ENCODE data around the gene RNU5D-1.
A peak's percentile ranks its signal among the peaks of the same experiment; 100 is the strongest.
"Not testable (repeated sequence)": the region's sequence is repeated elsewhere in the genome, so short reads cannot be mapped to it uniquely, and the experiment has no call there.

Gene RNU5D-1

DNA sequence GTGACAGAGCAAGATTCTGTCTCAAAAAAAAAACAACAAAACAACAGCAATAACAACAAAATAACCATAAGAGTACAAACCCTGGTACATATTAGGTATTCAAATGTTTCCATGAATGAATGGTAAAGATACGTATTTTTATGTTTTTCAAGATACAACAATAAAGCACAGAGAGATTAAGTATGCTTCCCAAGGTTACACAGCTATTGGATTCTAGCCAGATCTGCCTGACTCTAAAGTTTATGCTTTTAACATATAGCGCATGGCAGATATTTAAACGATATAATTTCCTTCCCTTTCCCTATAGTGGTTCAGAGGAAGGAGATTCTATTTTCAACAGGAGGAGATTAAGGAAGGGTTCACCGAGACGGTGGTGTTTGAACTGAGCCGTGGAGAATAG, 25.5 kb downstream of the RNU5D-1 start:
- H3K23ac ChIP-seq (ENCODE audit: low read length) = no peak overlapping the region
- no peak overlapping the region for H3K4ac ChIP-seq (ENCODE audit: low read depth, low read length)
- no peak overlapping the region for H3K9ac ChIP-seq (ENCODE audit: low read length)
- no peak overlapping the region for H2BK120ac ChIP-seq (ENCODE audit: insufficient read depth, low read length, poor library complexity)
- WGBS (ENCODE audit: extremely low coverage, insufficient coverage, insufficient read length) = 100% methylated on average over 2 of the region's 6 CpGs
- no peaks in the 10 kb centered on the region for H3K79me1 ChIP-seq (ENCODE audit: low read length)
- no peak overlapping the region for H4K91ac ChIP-seq (ENCODE audit: low read depth, low read length)
- no peaks in the 10 kb centered on the region for H3K79me2 ChIP-seq (ENCODE audit: control insufficient read depth, insufficient read depth, low read length, poor library complexity)
- H2AFZ ChIP-seq (ENCODE audit: insufficient read depth, low read length, poor library complexity) = no peak overlapping the region
- no peak for DNase-seq
- no peaks in the 10 kb centered on the region for H3K9me3 ChIP-seq (ENCODE audit: insufficient read depth, low read depth, low read length)
- H3K27me3 ChIP-seq (ENCODE audit: insufficient read depth, low read length) = no peaks in the 10 kb centered on the region
- no peak overlapping the region for H3K4me2 ChIP-seq (ENCODE audit: low read length)
- H3K27ac ChIP-seq (ENCODE audit: low read depth, low read length) = no peak overlapping the region
- peaks cover 2 to 4% of the 10 kb centered on the region in 2 experiments for H3K4me1 ChIP-seq (ENCODE audit: control insufficient read depth in 1 of 2, insufficient read depth in 2 of 2, low read length in 2 of 2)
- no peak overlapping the region for H2BK12ac ChIP-seq (ENCODE audit: low read length)
- H3K18ac ChIP-seq (ENCODE audit: low read length) = no peak overlapping the region
- H3K36me3 ChIP-seq (ENCODE audit: control insufficient read depth in 1 of 2, insufficient read depth in 2 of 2, low read length in 2 of 2) = no peaks in the 10 kb centered on the region
- H4K12ac ChIP-seq (ENCODE audit: low read depth, low read length) = no peak overlapping the region
- H3K14ac ChIP-seq (ENCODE audit: low read length) = no peak overlapping the region
- no peak overlapping the region for H4K8ac ChIP-seq (ENCODE audit: low read depth, low read length)
- no peak overlapping the region for H3K4me3 ChIP-seq (ENCODE audit: low read depth, low read length)
- H2AK5ac ChIP-seq (ENCODE audit: low read length) = no peak overlapping the region
- H2BK5ac ChIP-seq (ENCODE audit: low read depth, low read length, poor library complexity) = no peak overlapping the region

DNA sequence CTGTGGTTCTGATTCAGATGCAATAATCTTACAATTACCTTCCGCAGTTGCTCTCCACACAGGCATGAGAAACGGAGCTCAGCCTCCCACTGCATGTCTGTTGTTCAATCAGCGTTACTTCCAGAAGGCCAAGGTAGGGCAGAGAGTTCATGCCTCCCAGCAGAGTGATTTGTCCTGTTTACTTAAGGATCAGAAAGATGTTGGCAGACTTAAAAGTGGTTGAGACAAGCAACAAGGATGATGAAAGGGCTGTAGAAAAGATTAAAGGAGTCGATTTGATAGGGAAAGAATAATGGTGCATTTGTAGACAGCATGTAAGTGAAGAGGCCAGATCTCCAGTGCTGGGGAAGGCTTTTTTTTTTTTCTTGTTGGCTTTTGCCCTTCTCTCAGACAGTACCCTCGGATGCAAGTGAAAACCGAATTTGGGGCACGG, 29.8 kb downstream of the RNU5D-1 start:
- WGBS (ENCODE audit: extremely low coverage, insufficient coverage, insufficient read length) = 100% methylated on average over 1 of the region's 7 CpGs
- Histone ChIP-seq H2BK12ac (ENCODE audit: low read length) (no peak overlapping the region), H3K4ac (ENCODE audit: low read depth, low read length) (no peak overlapping the region), H3K4me3 (ENCODE audit: low read depth, low read length) (no peak overlapping the region), H3K9ac (ENCODE audit: low read length) (no peak overlapping the region), H2BK120ac (ENCODE audit: insufficient read depth, low read length, poor library complexity) (no peak overlapping the region), H3K9me3 (ENCODE audit: insufficient read depth, low read depth, low read length) (no peaks in the 10 kb centered on the region), H3K4me1 (ENCODE audit: control insufficient read depth in 1 of 2, insufficient read depth in 2 of 2, low read length in 2 of 2) (no peaks in the 10 kb centered on the region), H3K23ac (ENCODE audit: low read length) (no peak overlapping the region), H3K14ac (ENCODE audit: low read length) (no peak overlapping the region), H3K79me1 (ENCODE audit: low read length) (no peaks in the 10 kb centered on the region), H3K27me3 (ENCODE audit: insufficient read depth, low read length) (no peaks in the 10 kb centered on the region), H4K12ac (ENCODE audit: low read depth, low read length) (no peak overlapping the region), H4K8ac (ENCODE audit: low read depth, low read length) (no peak overlapping the region), H3K79me2 (ENCODE audit: control insufficient read depth, insufficient read depth, low read length, poor library complexity) (no peaks in the 10 kb centered on the region), H3K36me3 (ENCODE audit: control insufficient read depth in 1 of 2, insufficient read depth in 2 of 2, low read length in 2 of 2) (no peaks in the 10 kb centered on the region), H2BK5ac (ENCODE audit: low read depth, low read length, poor library complexity) (no peak overlapping the region), H3K27ac (ENCODE audit: low read depth, low read length) (no peak overlapping the region), H3K4me2 (ENCODE audit: low read length) (no peak overlapping the region), H2AFZ (ENCODE audit: insufficient read depth, low read length, poor library complexity) (no peak overlapping the region), H4K91ac (ENCODE audit: low read depth, low read length) (no peak overlapping the region), H3K18ac (ENCODE audit: low read length) (no peak overlapping the region), H2AK5ac (ENCODE audit: low read length) (no peak overlapping the region)
- no peak for DNase-seq

DNA sequence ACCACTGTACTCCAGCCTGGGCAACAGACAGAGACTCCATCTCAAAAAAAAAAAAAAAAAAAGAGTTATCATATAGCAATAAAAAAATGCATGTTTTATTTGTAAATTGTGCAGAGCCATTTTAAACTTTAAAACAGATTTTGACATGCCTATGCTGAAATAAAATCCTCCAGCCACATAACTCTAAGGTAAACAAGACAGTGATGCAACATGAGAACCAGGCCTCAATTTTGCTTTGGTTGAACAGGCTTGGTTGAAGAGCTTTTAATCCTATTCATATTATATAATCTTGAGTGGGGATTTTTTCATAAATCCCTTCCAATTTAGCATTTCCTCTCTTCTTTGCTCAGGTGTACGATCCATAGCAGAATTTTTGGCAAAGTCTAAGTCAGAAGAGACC, 30.4 kb downstream of the RNU5D-1 start:
- H2BK5ac ChIP-seq (ENCODE audit: low read depth, low read length, poor library complexity) = no peak overlapping the region
- no peak overlapping the region for H2BK12ac ChIP-seq (ENCODE audit: low read length)
- no peak overlapping the region for H2BK120ac ChIP-seq (ENCODE audit: insufficient read depth, low read length, poor library complexity)
- WGBS (ENCODE audit: extremely low coverage, insufficient coverage, insufficient read length) = no CpG with 5 or more reads among the region's 1 CpG
- H3K4ac ChIP-seq (ENCODE audit: low read depth, low read length) = no peak overlapping the region
- H3K9ac ChIP-seq (ENCODE audit: low read length) = no peak overlapping the region
- no peak overlapping the region for H2AFZ ChIP-seq (ENCODE audit: insufficient read depth, low read length, poor library complexity)
- H3K9me3 ChIP-seq (ENCODE audit: insufficient read depth, low read depth, low read length) = no peaks in the 10 kb centered on the region
- no peaks in the 10 kb centered on the region for H3K36me3 ChIP-seq (ENCODE audit: control insufficient read depth in 1 of 2, insufficient read depth in 2 of 2, low read length in 2 of 2)
- H4K91ac ChIP-seq (ENCODE audit: low read depth, low read length) = no peak overlapping the region
- DNase-seq = no peak
- no peaks in the 10 kb centered on the region for H3K79me1 ChIP-seq (ENCODE audit: low read length)
- H4K8ac ChIP-seq (ENCODE audit: low read depth, low read length) = no peak overlapping the region
- H3K4me2 ChIP-seq (ENCODE audit: low read length) = no peak overlapping the region
- H3K27ac ChIP-seq (ENCODE audit: low read depth, low read length) = no peak overlapping the region
- no peak overlapping the region for H3K14ac ChIP-seq (ENCODE audit: low read length)
- no peaks in the 10 kb centered on the region for H3K79me2 ChIP-seq (ENCODE audit: control insufficient read depth, insufficient read depth, low read length, poor library complexity)
- no peak overlapping the region for H3K23ac ChIP-seq (ENCODE audit: low read length)
- no peak overlapping the region for H2AK5ac ChIP-seq (ENCODE audit: low read length)
- H4K12ac ChIP-seq (ENCODE audit: low read depth, low read length) = no peak overlapping the region
- no peaks in the 10 kb centered on the region for H3K4me1 ChIP-seq (ENCODE audit: control insufficient read depth in 1 of 2, insufficient read depth in 2 of 2, low read length in 2 of 2)
- no peaks in the 10 kb centered on the region for H3K27me3 ChIP-seq (ENCODE audit: insufficient read depth, low read length)
- no peak overlapping the region for H3K18ac ChIP-seq (ENCODE audit: low read length)
- no peak overlapping the region for H3K4me3 ChIP-seq (ENCODE audit: low read depth, low read length)

DNA sequence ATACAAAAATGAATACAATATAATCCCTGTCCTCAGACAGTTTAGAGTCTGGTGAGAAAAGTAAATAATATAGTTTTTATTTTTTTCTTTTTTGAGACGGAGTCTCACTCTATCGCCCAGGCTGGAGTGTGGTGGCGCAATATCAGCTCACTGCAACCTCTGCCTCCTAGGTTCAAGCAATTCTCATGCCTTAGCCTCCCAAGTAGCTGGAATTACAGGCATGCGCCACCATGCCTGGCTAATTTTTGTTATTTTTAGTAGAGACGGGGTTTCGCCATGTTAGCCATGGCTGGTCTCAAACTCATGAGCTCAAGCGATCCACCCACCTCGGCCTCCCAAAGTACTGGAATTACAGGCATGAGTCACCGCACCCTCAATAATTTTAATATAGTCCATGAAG, 31.6 kb downstream of the RNU5D-1 start:
- H2BK5ac ChIP-seq (ENCODE audit: low read depth, low read length, poor library complexity); H4K8ac ChIP-seq (ENCODE audit: low read depth, low read length); H2BK12ac ChIP-seq (ENCODE audit: low read length); H3K79me1 ChIP-seq (ENCODE audit: low read length); H2AK5ac ChIP-seq (ENCODE audit: low read length); H3K79me2 ChIP-seq (ENCODE audit: control insufficient read depth, insufficient read depth, low read length, poor library complexity); H3K9me3 ChIP-seq (ENCODE audit: insufficient read depth, low read depth, low read length); H3K4ac ChIP-seq (ENCODE audit: low read depth, low read length); H3K36me3 ChIP-seq (ENCODE audit: control insufficient read depth in 1 of 2, insufficient read depth in 2 of 2, low read length in 2 of 2); H3K18ac ChIP-seq (ENCODE audit: low read length); H3K14ac ChIP-seq (ENCODE audit: low read length); H3K27ac ChIP-seq (ENCODE audit: low read depth, low read length); H3K4me2 ChIP-seq (ENCODE audit: low read length); H2BK120ac ChIP-seq (ENCODE audit: insufficient read depth, low read length, poor library complexity); H3K27me3 ChIP-seq (ENCODE audit: insufficient read depth, low read length); H3K9ac ChIP-seq (ENCODE audit: low read length); H4K91ac ChIP-seq (ENCODE audit: low read depth, low read length); H3K4me3 ChIP-seq (ENCODE audit: low read depth, low read length); H3K4me1 ChIP-seq (ENCODE audit: control insufficient read depth in 1 of 2, insufficient read depth in 2 of 2, low read length in 2 of 2); H4K12ac ChIP-seq (ENCODE audit: low read depth, low read length); H3K23ac ChIP-seq (ENCODE audit: low read length); H2AFZ ChIP-seq (ENCODE audit: insufficient read depth, low read length, poor library complexity): not testable (repeated sequence)
- no CpG with 5 or more reads among the region's 9 CpGs for WGBS (ENCODE audit: extremely low coverage, insufficient coverage, insufficient read length)
- peak; percentile 16 to 57 for DNase-seq

Data from trophoblast cell (in vitro differentiated cells and primary cell).